Measurements from ENCODE around the gene RASA3. TPM values are rescaled to one million over a fixed set of nuclear protein-coding genes. Genes with fewer than 3 reads are reported as not detected.

Gene RASA3
- total and polyA plus RNA-seq, 2 of the 8 experiments (the other 6 are each of a cell fraction or from before 2014, with no cell fraction given), result 7.5 to 21.9 TPM

DNA sequence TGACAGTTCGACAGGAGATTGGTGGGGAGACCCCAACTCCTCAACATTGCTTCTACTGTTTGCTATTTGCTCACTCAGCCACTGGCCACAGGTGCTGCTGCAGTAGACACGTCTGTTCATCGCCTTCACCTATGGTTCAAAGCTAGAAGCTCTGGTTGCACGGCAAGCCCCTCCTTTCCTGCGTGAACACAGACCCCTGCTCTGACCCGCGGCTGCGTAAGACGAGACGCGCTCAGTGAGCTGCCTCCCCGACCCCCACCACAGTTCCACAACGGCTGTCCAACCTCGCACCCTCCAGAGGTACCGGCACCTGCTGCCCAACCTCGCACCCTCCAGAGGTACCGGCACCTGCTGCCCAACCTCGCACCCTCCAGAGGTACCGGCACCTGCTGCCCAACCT, 6.8 kb downstream of the RASA3 start (continued):
- TF ChIP-seq, protein P1, sequence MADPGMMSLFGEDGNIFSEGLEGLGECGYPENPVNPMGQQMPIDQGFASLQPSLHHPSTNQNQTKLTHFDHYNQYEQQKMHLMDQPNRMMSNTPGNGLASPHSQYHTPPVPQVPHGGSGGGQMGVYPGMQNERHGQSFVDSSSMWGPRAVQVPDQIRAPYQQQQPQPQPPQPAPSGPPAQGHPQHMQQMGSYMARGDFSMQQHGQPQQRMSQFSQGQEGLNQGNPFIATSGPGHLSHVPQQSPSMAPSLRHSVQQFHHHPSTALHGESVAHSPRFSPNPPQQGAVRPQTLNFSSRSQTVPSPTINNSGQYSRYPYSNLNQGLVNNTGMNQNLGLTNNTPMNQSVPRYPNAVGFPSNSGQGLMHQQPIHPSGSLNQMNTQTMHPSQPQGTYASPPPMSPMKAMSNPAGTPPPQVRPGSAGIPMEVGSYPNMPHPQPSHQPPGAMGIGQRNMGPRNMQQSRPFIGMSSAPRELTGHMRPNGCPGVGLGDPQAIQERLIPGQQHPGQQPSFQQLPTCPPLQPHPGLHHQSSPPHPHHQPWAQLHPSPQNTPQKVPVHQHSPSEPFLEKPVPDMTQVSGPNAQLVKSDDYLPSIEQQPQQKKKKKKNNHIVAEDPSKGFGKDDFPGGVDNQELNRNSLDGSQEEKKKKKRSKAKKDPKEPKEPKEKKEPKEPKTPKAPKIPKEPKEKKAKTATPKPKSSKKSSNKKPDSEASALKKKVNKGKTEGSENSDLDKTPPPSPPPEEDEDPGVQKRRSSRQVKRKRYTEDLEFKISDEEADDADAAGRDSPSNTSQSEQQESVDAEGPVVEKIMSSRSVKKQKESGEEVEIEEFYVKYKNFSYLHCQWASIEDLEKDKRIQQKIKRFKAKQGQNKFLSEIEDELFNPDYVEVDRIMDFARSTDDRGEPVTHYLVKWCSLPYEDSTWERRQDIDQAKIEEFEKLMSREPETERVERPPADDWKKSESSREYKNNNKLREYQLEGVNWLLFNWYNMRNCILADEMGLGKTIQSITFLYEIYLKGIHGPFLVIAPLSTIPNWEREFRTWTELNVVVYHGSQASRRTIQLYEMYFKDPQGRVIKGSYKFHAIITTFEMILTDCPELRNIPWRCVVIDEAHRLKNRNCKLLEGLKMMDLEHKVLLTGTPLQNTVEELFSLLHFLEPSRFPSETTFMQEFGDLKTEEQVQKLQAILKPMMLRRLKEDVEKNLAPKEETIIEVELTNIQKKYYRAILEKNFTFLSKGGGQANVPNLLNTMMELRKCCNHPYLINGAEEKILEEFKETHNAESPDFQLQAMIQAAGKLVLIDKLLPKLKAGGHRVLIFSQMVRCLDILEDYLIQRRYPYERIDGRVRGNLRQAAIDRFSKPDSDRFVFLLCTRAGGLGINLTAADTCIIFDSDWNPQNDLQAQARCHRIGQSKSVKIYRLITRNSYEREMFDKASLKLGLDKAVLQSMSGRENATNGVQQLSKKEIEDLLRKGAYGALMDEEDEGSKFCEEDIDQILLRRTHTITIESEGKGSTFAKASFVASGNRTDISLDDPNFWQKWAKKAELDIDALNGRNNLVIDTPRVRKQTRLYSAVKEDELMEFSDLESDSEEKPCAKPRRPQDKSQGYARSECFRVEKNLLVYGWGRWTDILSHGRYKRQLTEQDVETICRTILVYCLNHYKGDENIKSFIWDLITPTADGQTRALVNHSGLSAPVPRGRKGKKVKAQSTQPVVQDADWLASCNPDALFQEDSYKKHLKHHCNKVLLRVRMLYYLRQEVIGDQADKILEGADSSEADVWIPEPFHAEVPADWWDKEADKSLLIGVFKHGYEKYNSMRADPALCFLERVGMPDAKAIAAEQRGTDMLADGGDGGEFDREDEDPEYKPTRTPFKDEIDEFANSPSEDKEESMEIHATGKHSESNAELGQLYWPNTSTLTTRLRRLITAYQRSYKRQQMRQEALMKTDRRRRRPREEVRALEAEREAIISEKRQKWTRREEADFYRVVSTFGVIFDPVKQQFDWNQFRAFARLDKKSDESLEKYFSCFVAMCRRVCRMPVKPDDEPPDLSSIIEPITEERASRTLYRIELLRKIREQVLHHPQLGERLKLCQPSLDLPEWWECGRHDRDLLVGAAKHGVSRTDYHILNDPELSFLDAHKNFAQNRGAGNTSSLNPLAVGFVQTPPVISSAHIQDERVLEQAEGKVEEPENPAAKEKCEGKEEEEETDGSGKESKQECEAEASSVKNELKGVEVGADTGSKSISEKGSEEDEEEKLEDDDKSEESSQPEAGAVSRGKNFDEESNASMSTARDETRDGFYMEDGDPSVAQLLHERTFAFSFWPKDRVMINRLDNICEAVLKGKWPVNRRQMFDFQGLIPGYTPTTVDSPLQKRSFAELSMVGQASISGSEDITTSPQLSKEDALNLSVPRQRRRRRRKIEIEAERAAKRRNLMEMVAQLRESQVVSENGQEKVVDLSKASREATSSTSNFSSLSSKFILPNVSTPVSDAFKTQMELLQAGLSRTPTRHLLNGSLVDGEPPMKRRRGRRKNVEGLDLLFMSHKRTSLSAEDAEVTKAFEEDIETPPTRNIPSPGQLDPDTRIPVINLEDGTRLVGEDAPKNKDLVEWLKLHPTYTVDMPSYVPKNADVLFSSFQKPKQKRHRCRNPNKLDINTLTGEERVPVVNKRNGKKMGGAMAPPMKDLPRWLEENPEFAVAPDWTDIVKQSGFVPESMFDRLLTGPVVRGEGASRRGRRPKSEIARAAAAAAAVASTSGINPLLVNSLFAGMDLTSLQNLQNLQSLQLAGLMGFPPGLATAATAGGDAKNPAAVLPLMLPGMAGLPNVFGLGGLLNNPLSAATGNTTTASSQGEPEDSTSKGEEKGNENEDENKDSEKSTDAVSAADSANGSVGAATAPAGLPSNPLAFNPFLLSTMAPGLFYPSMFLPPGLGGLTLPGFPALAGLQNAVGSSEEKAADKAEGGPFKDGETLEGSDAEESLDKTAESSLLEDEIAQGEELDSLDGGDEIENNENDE (IDR thresholded peaks at IDR 0.05; ENCODE audit: insufficient replicate concordance, low read length), result no peak
- TF ChIP-seq SRF (IDR thresholded peaks at IDR 0.05; ENCODE audit: low read depth, low read length), result no peak
- TF ChIP-seq NANOG (IDR thresholded peaks at IDR 0.05; ENCODE audit: insufficient read depth, low read depth, low read length, poor library complexity, severe bottlenecking), result no peak
- TF ChIP-seq, protein P2, sequence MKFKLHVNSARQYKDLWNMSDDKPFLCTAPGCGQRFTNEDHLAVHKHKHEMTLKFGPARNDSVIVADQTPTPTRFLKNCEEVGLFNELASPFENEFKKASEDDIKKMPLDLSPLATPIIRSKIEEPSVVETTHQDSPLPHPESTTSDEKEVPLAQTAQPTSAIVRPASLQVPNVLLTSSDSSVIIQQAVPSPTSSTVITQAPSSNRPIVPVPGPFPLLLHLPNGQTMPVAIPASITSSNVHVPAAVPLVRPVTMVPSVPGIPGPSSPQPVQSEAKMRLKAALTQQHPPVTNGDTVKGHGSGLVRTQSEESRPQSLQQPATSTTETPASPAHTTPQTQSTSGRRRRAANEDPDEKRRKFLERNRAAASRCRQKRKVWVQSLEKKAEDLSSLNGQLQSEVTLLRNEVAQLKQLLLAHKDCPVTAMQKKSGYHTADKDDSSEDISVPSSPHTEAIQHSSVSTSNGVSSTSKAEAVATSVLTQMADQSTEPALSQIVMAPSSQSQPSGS (IDR thresholded peaks at IDR 0.05; ENCODE audit: low read length), result no peak
- TF ChIP-seq BRCA1 (IDR thresholded peaks at IDR 0.05; ENCODE audit: low read depth, low read length), result no peak
- no peak for TF ChIP-seq RXRA (IDR thresholded peaks at IDR 0.05; ENCODE audit: insufficient read depth, low read depth, low read length)
- no peak for TF ChIP-seq JUN (IDR thresholded peaks at IDR 0.05; ENCODE audit: low read depth, low read length)
- no peak for TF ChIP-seq CREB1 (IDR thresholded peaks at IDR 0.05)
- TF ChIP-seq CHD1 (IDR thresholded peaks at IDR 0.05; ENCODE audit: low read depth, low read length), result no peak
